ENCODE measurements around the gene SLC1A5.

Gene SLC1A5

GRCh38 chr19:46728693-46729339, 59.6 kb downstream of the SLC1A5 start:
- TF ChIP-seq EZH2phosphoT487 (IDR thresholded peaks at IDR 0.05; ENCODE audit: low read length) (no peak), CTCF (IDR thresholded peaks at IDR 0.05; ENCODE audit: low read length) (peak; percentile 94), EZH2 (optimal IDR thresholded peaks at IDR 0.05; ENCODE audit: low read depth, low read length) (no peak)
- H3K79me2 ChIP-seq (ENCODE audit: low read length) = peaks cover 70% of the 10 kb centered on the region
- 0 out of 2 replicates have a peak, but pooled peaks cover 15% of the 10 kb centered on the region for H4K20me1 ChIP-seq (ENCODE audit: insufficient read depth, low read length)
- no peaks in the 10 kb centered on the region for H3K4me1 ChIP-seq (ENCODE audit: low read length)
- no peak overlapping the region for H3K27ac ChIP-seq (ENCODE audit: low read length)
- H3K4me2 ChIP-seq (ENCODE audit: low read depth, low read length) = no peak overlapping the region
- DNase-seq = peak; percentile 73
- H3F3A ChIP-seq (ENCODE audit: insufficient read depth, low read length) = peaks cover 8% of the 10 kb centered on the region; the same call in 1 of the 2 replicates
- no peak overlapping the region for H3K4me3 ChIP-seq (ENCODE audit: low read length)
- no peaks in the 10 kb centered on the region for H3K9me2 ChIP-seq (replicated peaks; ENCODE audit: insufficient read depth, low read length)
- H3K36me3 ChIP-seq (replicated peaks; ENCODE audit: insufficient read depth, low read length) = peaks cover 10% of the 10 kb centered on the region
- H3K27me3 ChIP-seq (replicated peaks; ENCODE audit: insufficient read depth, low read length) = no peaks in the 10 kb centered on the region
- no peak overlapping the region for H3K9ac ChIP-seq (ENCODE audit: low read length)
- no peaks in the 10 kb centered on the region for H3K9me3 ChIP-seq (replicated peaks; ENCODE audit: insufficient read depth, low read length)
- no peak overlapping the region for H2AFZ ChIP-seq (ENCODE audit: low read length)

- Histone ChIP-seq H4K20me1 (ENCODE audit: insufficient read depth, low read length) (0 out of 2 replicates have a peak, but pooled peaks cover 15% of the 10 kb centered on the region), H3K27me3 (replicated peaks; ENCODE audit: insufficient read depth, low read length) (no peaks in the 10 kb centered on the region), H3K79me2 (ENCODE audit: low read length) (peaks cover 66% of the 10 kb centered on the region), H3K27ac (ENCODE audit: low read length) (no peak overlapping the region), H3K4me1 (ENCODE audit: low read length) (no peaks in the 10 kb centered on the region), H3K4me2 (ENCODE audit: low read depth, low read length) (no peak overlapping the region), H3K36me3 (replicated peaks; ENCODE audit: insufficient read depth, low read length) (peaks cover 7% of the 10 kb centered on the region), H3F3A (ENCODE audit: insufficient read depth, low read length) (peaks cover 8% of the 10 kb centered on the region; the same call in 1 of the 2 replicates), H3K9me3 (replicated peaks; ENCODE audit: insufficient read depth, low read length) (no peaks in the 10 kb centered on the region), H3K9me2 (replicated peaks; ENCODE audit: insufficient read depth, low read length) (no peaks in the 10 kb centered on the region), H3K9ac (ENCODE audit: low read length) (no peak overlapping the region), H2AFZ (ENCODE audit: low read length) (no peak overlapping the region), H3K4me3 (ENCODE audit: low read length) (no peak overlapping the region)
- DNase-seq = no peak
- TF ChIP-seq EZH2phosphoT487 (IDR thresholded peaks at IDR 0.05; ENCODE audit: low read length) = no peak
- TF ChIP-seq CTCF (IDR thresholded peaks at IDR 0.05; ENCODE audit: low read length) = no peak
Measured at GRCh38 chr19:46728208-46728607, 60.2 kb downstream of the SLC1A5 start.

GRCh38 chr19:46727757-46728156, 60.6 kb downstream of the SLC1A5 start:
- H3F3A ChIP-seq (ENCODE audit: insufficient read depth, low read length) = peaks cover 8% of the 10 kb centered on the region; the same call in 1 of the 2 replicates
- H3K4me3 ChIP-seq (ENCODE audit: low read length) = no peak overlapping the region
- H3K36me3 ChIP-seq (replicated peaks; ENCODE audit: insufficient read depth, low read length) = 0 out of 2 replicates have a peak, but pooled peaks cover 5% of the 10 kb centered on the region
- no peaks in the 10 kb centered on the region for H3K9me2 ChIP-seq (replicated peaks; ENCODE audit: insufficient read depth, low read length)
- no peak overlapping the region for H3K4me2 ChIP-seq (ENCODE audit: low read depth, low read length)
- H4K20me1 ChIP-seq (ENCODE audit: insufficient read depth, low read length) = 0 out of 2 replicates have a peak, but pooled peaks cover 15% of the 10 kb centered on the region
- peaks cover 61% of the 10 kb centered on the region for H3K79me2 ChIP-seq (ENCODE audit: low read length)
- H3K27ac ChIP-seq (ENCODE audit: low read length) = no peak overlapping the region
- H2AFZ ChIP-seq (ENCODE audit: low read length) = no peak overlapping the region
- H3K9ac ChIP-seq (ENCODE audit: low read length) = no peak overlapping the region
- TF ChIP-seq CTCF (IDR thresholded peaks at IDR 0.05; ENCODE audit: low read length) (no peak), EZH2 (optimal IDR thresholded peaks at IDR 0.05; ENCODE audit: low read depth, low read length) (no peak), EZH2phosphoT487 (IDR thresholded peaks at IDR 0.05; ENCODE audit: low read length) (no peak)
- H3K27me3 ChIP-seq (replicated peaks; ENCODE audit: insufficient read depth, low read length) = no peaks in the 10 kb centered on the region
- no peak for DNase-seq
- no peaks in the 10 kb centered on the region for H3K9me3 ChIP-seq (replicated peaks; ENCODE audit: insufficient read depth, low read length)
- H3K4me1 ChIP-seq (ENCODE audit: low read length) = no peaks in the 10 kb centered on the region

Measured in MM.1S (cell line).